Measurements from ENCODE around the gene LRP1.

Gene LRP1

GRCh38 chr12:57094208-57095160 is 33.8 kb upstream of the LRP1 start:
- DNase-seq (ENCODE audit: low read depth, low spot score), result no peak

GRCh38 chr12:57095440-57095839 is 32.8 kb upstream of the LRP1 start:
- no peak for DNase-seq (ENCODE audit: low read depth, low spot score)

- no peak for DNase-seq (ENCODE audit: low read depth, low spot score)
These were observed 32.1 kb upstream of the LRP1 start for GRCh38 chr12:57096099-57096572.

- DNase-seq (ENCODE audit: low read depth, low spot score), result no peak
These were observed 31.3 kb upstream of the LRP1 start for GRCh38 chr12:57096748-57097553.

- no peak for DNase-seq (ENCODE audit: low read depth, low spot score)
These were observed 30.8 kb upstream of the LRP1 start for GRCh38 chr12:57097554-57097835.

GRCh38 chr12:57098546-57098945 is 29.7 kb upstream of the LRP1 start:
- DNase-seq (ENCODE audit: low read depth, low spot score), result no peak

- no peak for DNase-seq (ENCODE audit: low read depth, low spot score)
These were observed 29.1 kb upstream of the LRP1 start for GRCh38 chr12:57099047-57099714.

- DNase-seq (ENCODE audit: low read depth, low spot score), result no peak
These were observed 28.5 kb upstream of the LRP1 start for GRCh38 chr12:57099766-57100165.

- DNase-seq (ENCODE audit: low read depth, low spot score), result no peak
These were observed 26.2 kb upstream of the LRP1 start for GRCh38 chr12:57101892-57102695.

GRCh38 chr12:57103856-57104255 is 24.4 kb upstream of the LRP1 start:
- peak; percentile 35 for DNase-seq (ENCODE audit: low read depth, low spot score)

GRCh38 chr12:57104292-57104910 is 23.9 kb upstream of the LRP1 start:
- DNase-seq (ENCODE audit: low read depth, low spot score), result no peak

GRCh38 chr12:57105011-57105753 is 23.1 kb upstream of the LRP1 start:
- no peak for DNase-seq (ENCODE audit: low read depth, low spot score)

GRCh38 chr12:57106021-57106708 is 22.1 kb upstream of the LRP1 start:
- no peak for DNase-seq (ENCODE audit: low read depth, low spot score)

GRCh38 chr12:57107456-57108155 is 20.7 kb upstream of the LRP1 start:
- DNase-seq (ENCODE audit: low read depth, low spot score), result no peak

GRCh38 chr12:57109207-57110103 is 18.8 kb upstream of the LRP1 start:
- no peak for DNase-seq (ENCODE audit: low read depth, low spot score)

- peak; percentile 39 for DNase-seq (ENCODE audit: low read depth, low spot score)
These were observed 17.9 kb upstream of the LRP1 start for GRCh38 chr12:57110104-57111030.
